GM21515 (cell line): ENCODE data around the gene CCDC8.
"Not testable (repeated sequence)": the region's sequence is repeated elsewhere in the genome, so short reads cannot be mapped to it uniquely, and the experiment has no call there.

Experiments used
- ATAC-seq: cut with Tn5 transposase; IDR thresholded peaks from one replicate; pipeline ENCODE4 v1.9.1; 2021; ENCODE audit not compliant: unreplicated experiment

CCDC8 gene

GRCh38 chr19:46383846-46384245, 29.5 kb downstream of the CCDC8 start:
- ATAC-seq: no peak

DNA sequence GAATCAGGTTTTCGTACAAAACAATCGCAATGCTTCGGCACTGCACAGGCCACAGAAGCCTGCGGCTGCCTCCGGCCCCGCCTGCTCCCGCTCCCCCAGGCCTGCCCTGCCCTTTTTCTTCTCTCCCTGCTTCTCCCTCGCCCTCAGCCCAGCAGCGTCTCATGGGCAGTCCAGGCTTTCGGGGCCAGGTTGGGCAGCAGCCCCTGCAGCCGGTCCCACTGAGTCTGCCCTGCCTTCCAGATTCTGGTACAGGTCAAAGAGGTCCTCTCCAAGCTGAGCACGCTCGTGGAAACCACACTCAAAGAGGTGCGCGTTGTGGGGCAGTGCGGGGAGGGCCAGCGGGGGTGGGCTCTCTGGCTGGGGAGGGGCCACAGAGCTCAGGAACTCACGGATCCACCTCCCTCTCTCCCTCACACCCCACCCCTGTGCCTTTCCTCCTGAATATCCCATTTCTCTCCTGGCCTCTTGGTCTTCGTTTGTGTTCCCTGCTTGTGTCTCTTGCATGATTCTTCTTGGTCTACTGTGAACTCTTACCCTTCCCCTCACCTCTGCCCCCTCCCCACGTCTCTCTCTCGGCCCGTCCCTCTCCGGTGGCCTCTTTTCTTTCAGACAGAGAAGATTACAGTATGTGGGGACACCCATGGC, 30.1 kb downstream of the CCDC8 start:
- ATAC-seq: no peak

DNA sequence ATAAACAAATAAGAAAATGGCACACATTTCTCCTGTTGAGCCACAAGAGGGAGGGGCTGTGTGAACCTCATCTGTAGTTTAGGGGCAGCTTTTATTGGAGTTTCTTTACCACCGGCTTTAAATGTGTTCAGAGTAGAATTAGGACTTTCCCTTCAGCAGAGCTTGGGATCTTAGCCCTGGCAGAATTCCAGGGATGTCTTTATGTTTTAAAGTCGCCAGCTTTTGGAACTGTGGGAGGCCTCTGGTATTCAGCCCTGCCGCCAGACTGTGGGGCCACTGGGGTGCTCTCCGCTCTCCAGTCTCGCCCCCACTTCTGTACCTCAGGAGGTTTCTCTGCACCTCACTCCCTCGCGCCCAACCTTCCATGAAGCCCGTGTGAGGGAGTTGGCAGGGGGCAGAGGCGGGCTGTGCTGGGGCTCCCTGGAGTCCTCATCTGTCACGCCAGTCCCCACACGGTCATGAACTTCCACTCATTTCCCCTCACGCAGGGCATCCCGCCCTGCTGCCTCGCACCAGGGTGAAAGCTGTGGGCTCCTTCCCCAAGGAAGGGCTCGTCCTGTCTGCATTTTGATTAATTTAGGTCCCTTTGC, 31.5 kb downstream of the CCDC8 start:
- no peak for ATAC-seq

- ATAC-seq: no peak
Measured at GRCh38 chr19:46381346-46381745, 32.0 kb downstream of the CCDC8 start.

DNA sequence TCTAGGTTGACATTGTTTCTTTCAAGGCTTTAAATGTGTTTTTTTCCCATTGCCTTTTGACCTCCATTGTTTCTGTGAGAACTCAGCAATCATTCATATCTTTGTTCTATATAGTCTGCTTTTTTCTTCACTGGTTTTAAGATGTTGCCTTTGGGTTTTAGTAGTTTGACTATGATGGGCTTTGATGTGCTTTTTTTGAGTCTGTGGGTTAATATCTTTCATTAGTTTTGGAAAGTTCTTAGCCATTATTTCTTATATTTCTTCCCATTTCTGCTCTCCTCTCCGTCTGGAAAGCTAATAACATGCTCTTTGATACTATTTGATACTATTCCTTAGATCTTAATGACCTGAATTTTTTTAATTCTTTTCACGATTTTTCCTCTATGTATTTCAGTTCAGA, 32.7 kb downstream of the CCDC8 start:
- ATAC-seq: no peak

DNA sequence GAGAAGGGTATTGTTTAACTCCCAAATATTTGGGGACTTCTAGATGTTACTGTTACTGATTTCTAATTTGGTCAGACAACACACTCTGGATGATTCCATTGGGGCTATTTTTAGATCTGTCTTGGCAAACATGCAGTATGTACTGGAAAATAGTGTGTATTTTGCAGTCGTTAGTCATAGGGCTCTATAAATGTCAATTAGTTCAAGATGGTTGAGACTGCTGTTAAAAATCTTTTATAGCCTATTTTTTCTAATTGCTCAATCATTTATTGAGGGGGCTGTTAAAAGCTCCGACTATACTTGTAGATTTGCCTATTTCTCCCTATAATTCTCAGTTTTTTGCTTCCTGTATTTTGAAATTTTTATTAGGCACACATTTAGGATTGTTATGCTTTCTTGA, 35.1 kb downstream of the CCDC8 start:
- ATAC-seq: no peak

GRCh38 chr19:46376241-46377153, 36.9 kb downstream of the CCDC8 start:
- ATAC-seq: no peak

GRCh38 chr19:46375476-46376067, 37.8 kb downstream of the CCDC8 start:
- ATAC-seq: not testable (repeated sequence)

DNA sequence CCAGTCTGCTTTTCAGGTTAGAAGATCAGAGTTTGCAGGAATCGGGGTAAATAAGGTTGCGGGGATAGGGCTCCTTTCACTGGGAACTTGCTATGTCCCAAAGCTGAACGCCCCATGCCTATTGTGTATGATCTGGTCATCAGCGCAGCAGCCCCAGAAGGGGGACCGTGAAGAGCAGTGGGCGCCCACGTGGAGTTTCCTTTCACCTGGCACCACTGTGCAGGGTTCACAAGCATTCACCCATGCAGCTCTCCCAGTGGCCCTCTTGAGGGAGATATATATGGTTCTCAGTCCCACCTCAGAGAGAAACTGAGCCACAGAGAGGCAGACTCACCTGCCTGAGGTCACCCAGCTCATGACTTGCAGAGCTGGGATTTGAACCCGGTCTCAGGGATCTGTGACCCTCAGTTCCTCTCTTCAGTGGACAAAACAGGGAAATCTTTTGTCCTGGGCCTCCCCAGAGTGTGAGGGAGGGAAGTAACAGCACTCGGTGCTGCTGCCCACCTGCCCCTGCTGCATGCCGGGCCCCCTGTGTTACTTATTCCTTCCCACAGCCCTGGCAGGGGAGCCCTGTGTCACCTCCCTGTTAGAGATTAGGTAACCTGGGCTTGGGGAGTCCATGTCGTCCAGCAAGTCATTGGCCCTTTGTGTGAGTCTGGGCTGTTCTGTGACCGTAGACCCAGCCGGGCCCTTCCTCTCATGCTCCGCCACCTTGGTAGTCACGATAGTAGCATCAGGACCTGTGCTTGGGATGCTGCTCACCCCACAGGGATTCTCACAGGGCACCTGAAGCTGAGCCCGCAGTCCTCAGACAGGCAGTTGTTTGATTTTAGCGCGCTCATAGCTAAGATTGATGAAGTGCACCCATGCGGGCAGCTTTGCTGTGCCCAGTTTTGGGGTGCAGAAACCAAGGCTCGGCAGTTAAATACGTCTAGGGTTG, 38.6 kb downstream of the CCDC8 start:
- ATAC-seq: no peak

- no peak for ATAC-seq
Measured at GRCh38 chr19:46373491-46374359, 39.6 kb downstream of the CCDC8 start.

DNA sequence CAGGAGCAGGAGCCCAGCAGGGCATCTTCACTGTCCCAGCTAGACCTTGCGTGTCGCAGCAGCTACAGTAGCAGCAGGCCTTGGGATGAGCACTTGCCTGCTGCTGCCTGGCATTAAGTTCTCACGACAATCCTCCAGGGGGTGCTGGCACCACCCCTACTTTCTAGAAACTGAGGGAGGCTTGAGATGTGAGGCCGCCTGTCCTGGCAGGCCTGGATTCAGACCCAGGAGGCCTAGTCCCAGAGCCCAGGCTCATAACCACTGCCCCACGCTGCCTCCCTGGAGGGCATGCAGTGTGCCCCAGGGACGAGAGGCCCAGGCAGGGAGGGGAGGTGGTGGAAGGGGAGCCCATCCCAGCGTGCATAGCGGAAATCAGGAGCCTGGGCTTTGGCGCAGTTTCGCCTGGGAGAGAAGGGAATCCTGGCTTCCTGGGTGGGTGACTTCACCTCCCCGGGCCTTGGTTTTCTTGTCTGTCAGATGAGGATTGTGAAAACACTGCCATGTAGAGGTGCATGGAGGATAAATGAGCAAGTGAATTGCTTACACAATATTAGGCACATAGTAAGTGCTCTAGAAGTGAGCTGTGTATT, 40.4 kb downstream of the CCDC8 start:
- ATAC-seq: no peak

- ATAC-seq: no peak
Measured at GRCh38 chr19:46371371-46371901, 41.9 kb downstream of the CCDC8 start.

DNA sequence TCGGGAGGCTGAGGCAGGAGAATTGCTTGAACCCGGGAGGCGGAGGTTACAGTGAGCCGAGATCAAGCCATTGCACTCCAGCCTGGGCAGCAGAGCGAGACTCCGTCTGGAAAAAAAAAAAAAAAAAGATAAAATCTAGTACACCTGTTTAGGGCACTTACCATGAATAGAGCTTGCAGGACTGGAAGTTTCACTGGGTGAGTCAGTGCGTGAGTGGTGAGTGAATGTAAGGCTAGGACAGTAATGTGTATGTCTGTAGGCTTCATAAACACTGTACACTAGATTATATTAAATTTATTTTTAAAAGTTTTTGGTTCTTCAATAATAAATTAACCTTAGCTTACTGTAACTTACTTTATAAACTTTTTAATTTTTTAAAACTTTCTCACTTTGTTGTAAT, 43.5 kb downstream of the CCDC8 start:
- no peak for ATAC-seq

DNA sequence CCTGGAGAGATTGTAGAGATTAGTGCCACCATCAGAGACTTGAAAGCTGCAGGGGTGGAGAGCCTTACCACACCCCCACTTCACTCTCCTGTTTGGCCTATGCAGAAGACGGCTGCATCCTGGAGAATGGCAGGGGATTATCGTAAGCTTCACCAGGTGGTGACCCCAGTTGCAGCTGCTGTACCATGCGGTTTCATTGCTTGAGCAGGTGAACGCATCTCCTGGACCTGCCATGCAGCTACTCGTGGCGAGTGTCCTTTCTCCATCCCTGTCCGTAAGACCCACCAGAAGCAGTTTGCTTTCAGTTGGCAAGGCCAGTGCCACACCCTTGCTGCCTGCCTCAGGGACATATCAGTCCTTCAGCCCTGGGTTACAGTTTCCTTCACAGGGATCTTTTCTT, 45.2 kb downstream of the CCDC8 start:
- no peak for ATAC-seq

- ATAC-seq: no peak
Measured at GRCh38 chr19:46367426-46367825, 45.9 kb downstream of the CCDC8 start.

GRCh38 chr19:46366620-46367292, 46.6 kb downstream of the CCDC8 start:
- no peak for ATAC-seq

GRCh38 chr19:46365561-46365960, 47.8 kb downstream of the CCDC8 start:
- ATAC-seq: no peak

DNA sequence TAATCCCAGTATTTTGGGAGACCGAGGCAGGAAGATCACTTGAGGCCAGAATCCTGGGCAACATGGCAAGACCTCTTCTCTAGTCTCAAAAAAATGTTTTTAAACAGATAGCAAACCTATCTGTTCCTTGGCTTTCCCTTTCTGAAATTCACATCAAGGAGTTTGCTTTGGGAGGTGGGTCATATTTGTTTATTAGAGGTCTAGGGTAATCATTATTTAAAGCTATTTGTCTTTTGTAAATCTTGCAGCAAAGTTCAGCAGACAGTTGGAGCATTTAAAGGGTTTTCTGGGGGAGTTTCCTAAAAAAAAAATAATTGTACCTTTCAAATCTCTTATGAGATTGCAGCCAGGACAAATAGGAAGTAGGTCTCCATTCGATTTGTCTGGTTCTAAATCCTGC, 49.0 kb downstream of the CCDC8 start:
- no peak for ATAC-seq
